NT2/D1 (cell line): ENCODE results near the gene CASR.
"Not testable (repeated sequence)": the region's sequence is repeated elsewhere in the genome, so short reads cannot be mapped to it uniquely, and the experiment has no call there.

Experiments used
- DNase-seq: peaks from one replicate; pipeline ENCODE4 v3.0.0-alpha.2; 2011; ENCODE audit warnings: low read depth, low spot score
- H3K27me3 ChIP-seq: 2 replicates; pipeline ENCODE4 v1.6.0; 2011; ENCODE audit warnings: mild to moderate bottlenecking; ENCODE audit not compliant: insufficient read length, insufficient read depth
- H3K36me3 ChIP-seq: 2 replicates; pipeline ENCODE4 v1.6.1; 2011; ENCODE audit warnings: mild to moderate bottlenecking, low read length, mixed read lengths; ENCODE audit not compliant: insufficient read depth, insufficient read length
- H3K4me1 ChIP-seq: 2 replicates; pipeline ENCODE4 v1.5.1; 2011; ENCODE audit not compliant: insufficient read depth, insufficient read length
- H3K4me3 ChIP-seq: 2 replicates; pipeline ENCODE4 v1.5.1; 2011; ENCODE audit warnings: low read depth; ENCODE audit not compliant: insufficient read length
- H3K9ac ChIP-seq: 2 replicates; pipeline ENCODE4 v1.6.0; 2011; ENCODE audit warnings: low read depth; ENCODE audit not compliant: insufficient read length
- H3K9me3 ChIP-seq: 2 replicates; pipeline ENCODE4 v1.5.1; 2011; ENCODE audit warnings: mild to moderate bottlenecking, low read length; ENCODE audit not compliant: insufficient read depth
- SUZ12 ChIP-seq: IDR thresholded peaks from 2 replicates; pipeline ENCODE4 v1.6.1; 2011; ENCODE audit not compliant: insufficient read length, insufficient read depth; ENCODE audit errors: extremely low read depth
- YY1 ChIP-seq: IDR thresholded peaks from 2 replicates; pipeline ENCODE4 v1.6.1; 2011; ENCODE audit not compliant: insufficient read length, insufficient read depth
- ZNF274 ChIP-seq: IDR thresholded peaks from 2 replicates; pipeline ENCODE4 v1.6.1; 2011; ENCODE audit warnings: mild to moderate bottlenecking, low read depth, low read length

CASR gene

GRCh38 chr3:122190525-122190924, 7.1 kb downstream of the CASR start:
- Histone ChIP-seq H3K4me3 (no peak overlapping the region), H3K9me3 (no peaks in the 10 kb centered on the region), H3K9ac (no peak overlapping the region), H3K4me1 (no peaks in the 10 kb centered on the region), H3K36me3 (no peaks in the 10 kb centered on the region), H3K27me3 (peaks cover 15% of the 10 kb centered on the region)
- no peak for DNase-seq
- TF ChIP-seq SUZ12, result no peak
- no peak for TF ChIP-seq ZNF274

- Histone ChIP-seq H3K4me1 (no peaks in the 10 kb centered on the region), H3K9me3 (peaks cover 11% of the 10 kb centered on the region; the same call in 1 of the 2 replicates), H3K4me3 (no peak overlapping the region), H3K9ac (no peak overlapping the region), H3K27me3 (no peaks in the 10 kb centered on the region), H3K36me3 (no peaks in the 10 kb centered on the region)
- TF ChIP-seq ZNF274, result no peak
- TF ChIP-seq SUZ12, result no peak
- no peak for TF ChIP-seq YY1
- no peak for DNase-seq
Measured at GRCh38 chr3:122198966-122199365, 15.5 kb downstream of the CASR start.

DNA sequence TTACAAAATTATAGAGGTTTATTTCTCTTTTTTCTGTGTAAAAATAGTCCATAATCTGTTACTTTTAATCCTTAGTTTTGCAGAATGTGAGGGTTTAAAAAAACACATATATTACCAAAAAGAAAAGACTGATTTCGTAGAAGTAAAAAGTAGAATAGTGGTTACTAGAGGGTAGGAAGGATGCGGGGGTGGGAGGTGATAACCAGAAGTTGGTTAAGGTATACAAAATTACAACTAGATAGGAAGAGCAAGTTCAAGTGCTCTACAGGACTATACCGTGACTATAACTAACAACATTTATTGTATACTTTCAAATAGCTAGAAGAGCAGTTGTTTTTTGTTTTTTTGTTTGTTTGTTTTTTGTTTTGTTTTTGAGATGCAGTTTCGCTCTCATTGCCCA, 16.1 kb downstream of the CASR start:
- TF ChIP-seq ZNF274, result no peak
- TF ChIP-seq SUZ12, result no peak
- TF ChIP-seq YY1, result no peak
- no peaks in the 10 kb centered on the region for H3K27me3 ChIP-seq
- no peaks in the 10 kb centered on the region for H3K4me1 ChIP-seq
- no peak overlapping the region for H3K4me3 ChIP-seq
- DNase-seq, result no peak
- H3K9me3 ChIP-seq, result peaks cover 11% of the 10 kb centered on the region; the same call in 1 of the 2 replicates
- no peaks in the 10 kb centered on the region for H3K36me3 ChIP-seq
- H3K9ac ChIP-seq, result no peak overlapping the region

GRCh38 chr3:122200661-122201060, 17.2 kb downstream of the CASR start:
- Histone ChIP-seq H3K9me3 (peaks cover 11% of the 10 kb centered on the region; the same call in 1 of the 2 replicates), H3K36me3 (no peaks in the 10 kb centered on the region), H3K4me3 (no peak overlapping the region), H3K9ac (no peak overlapping the region), H3K27me3 (no peaks in the 10 kb centered on the region), H3K4me1 (no peaks in the 10 kb centered on the region)
- DNase-seq, result no peak
- TF ChIP-seq YY1, result no peak
- no peak for TF ChIP-seq ZNF274
- TF ChIP-seq SUZ12, result no peak

- not testable (repeated sequence) for H3K27me3 ChIP-seq, H3K4me1 ChIP-seq, H3K4me3 ChIP-seq, H3K36me3 ChIP-seq, H3K9ac ChIP-seq, DNase-seq
- peaks cover 11% of the 10 kb centered on the region; the same call in 1 of the 2 replicates for H3K9me3 ChIP-seq
Measured at GRCh38 chr3:122201476-122201875, 18.0 kb downstream of the CASR start.

- Histone ChIP-seq H3K4me3 (no peak overlapping the region), H3K9ac (no peak overlapping the region), H3K4me1 (no peaks in the 10 kb centered on the region), H3K9me3 (no peaks in the 10 kb centered on the region), H3K27me3 (no peaks in the 10 kb centered on the region), H3K36me3 (no peaks in the 10 kb centered on the region)
- no peak for DNase-seq
- TF ChIP-seq SUZ12, result no peak
- no peak for TF ChIP-seq YY1
- TF ChIP-seq ZNF274, result no peak
Measured at GRCh38 chr3:122208579-122208978, 25.1 kb downstream of the CASR start.

GRCh38 chr3:122213650-122214049, 30.2 kb downstream of the CASR start:
- no peaks in the 10 kb centered on the region for H3K27me3 ChIP-seq
- no peaks in the 10 kb centered on the region for H3K9me3 ChIP-seq
- no peaks in the 10 kb centered on the region for H3K4me1 ChIP-seq
- no peak overlapping the region for H3K9ac ChIP-seq
- H3K4me3 ChIP-seq, result no peak overlapping the region
- no peak for TF ChIP-seq SUZ12
- TF ChIP-seq YY1, result no peak
- no peak for DNase-seq
- no peaks in the 10 kb centered on the region for H3K36me3 ChIP-seq

GRCh38 chr3:122214711-122215110, 31.2 kb downstream of the CASR start:
- TF ChIP-seq SUZ12, result no peak
- no peak for TF ChIP-seq ZNF274
- TF ChIP-seq YY1, result no peak
- Histone ChIP-seq H3K4me3 (no peak overlapping the region), H3K9ac (no peak overlapping the region), H3K9me3 (no peaks in the 10 kb centered on the region), H3K4me1 (no peaks in the 10 kb centered on the region), H3K27me3 (no peaks in the 10 kb centered on the region), H3K36me3 (no peaks in the 10 kb centered on the region)
- DNase-seq, result no peak
